ENCODE results near the gene ARHGAP18.

The ARHGAP18 gene

DNA sequence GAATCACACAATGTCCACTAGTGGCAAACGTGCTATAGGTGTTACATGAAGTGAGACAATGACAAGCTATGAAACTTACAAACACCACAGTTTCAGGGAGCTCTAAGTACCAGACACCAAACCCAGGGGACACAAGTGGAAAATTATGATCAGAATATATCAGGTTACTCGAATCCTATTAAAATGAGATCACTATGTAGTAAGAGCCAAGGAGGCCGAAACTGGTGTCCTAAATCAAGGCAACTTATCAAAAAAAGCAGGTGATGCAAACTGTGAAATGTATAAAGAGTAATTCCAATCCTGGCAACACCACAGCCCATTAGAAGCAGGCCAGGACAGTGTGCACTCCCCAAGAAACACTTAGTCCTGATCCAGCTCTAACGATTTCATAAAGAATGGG, 100.3 kb downstream of the ARHGAP18 start:
- no peak for FAIRE-seq

DNA sequence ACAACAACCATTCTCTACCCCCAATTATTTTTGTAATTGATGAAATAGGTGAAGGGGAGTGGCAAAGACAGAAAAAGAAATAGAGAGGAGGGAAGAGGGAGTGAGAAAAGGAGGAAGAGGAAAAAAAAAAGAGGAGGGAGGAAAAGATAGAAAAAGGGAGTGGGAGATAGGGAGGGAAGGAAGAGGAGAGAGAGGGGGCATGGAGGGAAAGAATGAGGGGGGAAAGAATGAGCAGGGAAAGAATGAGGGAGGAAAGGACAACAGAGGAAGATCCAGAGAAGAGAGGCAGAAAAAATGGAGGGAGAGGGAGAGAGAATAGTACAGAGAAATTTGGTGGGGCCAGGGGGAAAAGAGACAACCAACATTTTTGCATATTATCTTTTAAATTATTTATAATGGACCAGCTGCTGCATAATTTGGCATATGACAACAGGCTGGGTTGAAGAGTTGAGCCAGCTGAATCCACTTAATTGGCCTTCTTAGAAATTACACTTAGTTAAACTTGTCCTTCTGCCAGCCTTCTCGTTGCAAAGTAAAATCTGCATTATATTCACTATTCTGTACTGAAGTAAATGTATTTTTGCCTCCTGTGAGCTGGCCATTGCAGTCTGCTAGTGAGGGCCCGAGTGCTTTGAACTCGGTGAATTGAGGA, 101.0 kb downstream of the ARHGAP18 start:
- FAIRE-seq: no peak

DNA sequence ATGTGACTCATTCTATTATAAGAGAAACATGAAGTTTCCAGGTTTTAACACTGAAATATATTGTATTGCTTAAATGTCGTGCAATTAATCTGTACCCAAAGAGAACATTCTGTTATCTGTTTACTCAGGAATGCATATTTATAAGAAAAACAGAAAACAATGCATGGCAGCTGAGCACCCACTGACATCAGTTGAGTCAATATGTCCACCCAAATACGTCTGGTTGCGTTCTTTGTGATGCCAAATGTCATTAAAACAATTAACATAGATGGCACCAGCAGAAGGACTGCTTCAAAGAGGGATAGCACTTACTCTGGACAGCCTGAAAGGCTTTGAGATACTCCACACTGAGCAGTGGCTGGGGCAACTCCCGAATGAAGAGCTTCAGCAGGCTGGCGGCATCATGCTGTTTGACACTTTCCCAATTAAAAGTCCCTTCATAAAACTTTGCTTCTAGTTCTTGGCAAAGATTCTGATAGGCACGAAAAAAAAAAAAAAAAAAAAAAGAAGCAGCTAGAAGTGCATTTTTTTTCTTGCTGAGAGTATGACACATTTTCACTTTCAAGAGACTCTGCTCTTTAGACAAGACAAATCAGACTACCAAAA, 102.3 kb downstream of the ARHGAP18 start:
- no peak for FAIRE-seq

DNA sequence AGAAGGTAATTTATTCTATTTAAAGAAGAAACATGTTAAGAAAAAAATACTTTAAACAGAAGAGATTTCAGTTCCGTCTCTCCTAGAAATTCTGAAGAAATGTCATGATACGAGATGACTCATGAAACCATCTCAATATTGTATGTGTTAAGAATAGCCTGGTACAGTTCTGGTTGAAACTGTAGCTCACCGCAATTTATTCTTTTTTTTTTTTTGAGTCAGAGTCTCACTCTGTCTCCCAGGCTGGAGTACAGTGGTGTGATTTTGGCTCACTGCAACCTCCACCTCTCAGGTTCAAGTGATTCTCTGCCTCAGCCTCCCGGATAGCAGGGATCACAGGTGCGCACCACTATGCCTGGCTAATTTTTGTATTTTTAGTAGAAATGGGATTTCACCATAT, 103.3 kb downstream of the ARHGAP18 start:
- no peak for FAIRE-seq

DNA sequence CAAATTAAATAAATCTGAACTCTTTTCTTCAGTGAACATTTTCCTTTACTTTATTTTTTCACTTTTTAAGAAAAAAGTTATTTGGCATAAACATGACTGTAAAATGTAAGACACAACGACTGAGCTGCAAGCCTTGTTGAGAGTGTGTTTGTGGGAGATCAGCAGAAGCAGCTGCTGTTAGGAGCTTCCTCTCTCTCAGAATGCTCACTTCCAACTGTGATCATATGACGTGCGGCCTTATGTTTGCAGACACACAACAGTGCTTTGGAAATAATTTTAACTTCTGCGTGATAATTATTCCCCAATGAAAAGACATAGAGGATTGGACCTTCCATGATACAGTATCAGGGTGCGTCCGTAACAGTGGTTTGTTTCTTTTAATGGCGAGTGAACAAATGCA, 104.0 kb downstream of the ARHGAP18 start:
- no peak for FAIRE-seq

DNA sequence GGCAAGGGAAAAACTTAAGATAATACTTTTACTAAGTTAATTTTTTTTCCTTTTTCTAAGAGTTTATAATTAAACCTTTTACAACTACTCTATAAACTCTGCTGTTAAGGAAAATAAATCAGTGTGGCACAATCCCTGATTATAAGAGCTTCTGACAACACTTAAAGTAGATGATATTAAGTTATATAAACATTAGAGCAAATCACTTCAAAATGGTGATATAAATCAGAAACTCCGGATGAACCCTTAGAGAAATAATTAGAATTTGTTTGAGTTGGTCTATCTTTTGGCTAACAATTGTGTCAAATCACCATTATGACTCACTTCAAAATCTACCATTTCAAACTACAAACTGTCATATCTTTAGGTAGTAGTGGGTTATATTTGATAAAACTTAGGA, 104.9 kb downstream of the ARHGAP18 start:
- no peak for FAIRE-seq

DNA sequence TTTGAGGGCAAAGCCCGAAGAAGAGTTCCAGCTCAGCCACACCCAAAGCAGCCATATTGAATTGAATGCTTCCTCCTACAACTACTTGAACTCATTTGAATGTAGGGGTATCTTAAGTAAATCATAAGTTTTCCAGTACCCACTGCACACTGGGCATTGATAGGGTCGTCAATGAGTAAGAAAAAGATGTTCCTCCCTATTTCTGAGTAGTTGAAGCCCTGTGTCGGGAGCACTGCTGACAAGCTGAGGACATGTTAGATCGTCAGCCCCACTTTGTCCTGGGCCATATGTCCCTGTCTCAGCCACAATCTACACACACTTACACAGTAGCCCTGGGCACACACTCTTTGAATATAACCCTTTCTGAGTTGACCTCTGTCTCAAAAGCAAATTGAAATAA, 105.7 kb downstream of the ARHGAP18 start:
- FAIRE-seq: no peak

DNA sequence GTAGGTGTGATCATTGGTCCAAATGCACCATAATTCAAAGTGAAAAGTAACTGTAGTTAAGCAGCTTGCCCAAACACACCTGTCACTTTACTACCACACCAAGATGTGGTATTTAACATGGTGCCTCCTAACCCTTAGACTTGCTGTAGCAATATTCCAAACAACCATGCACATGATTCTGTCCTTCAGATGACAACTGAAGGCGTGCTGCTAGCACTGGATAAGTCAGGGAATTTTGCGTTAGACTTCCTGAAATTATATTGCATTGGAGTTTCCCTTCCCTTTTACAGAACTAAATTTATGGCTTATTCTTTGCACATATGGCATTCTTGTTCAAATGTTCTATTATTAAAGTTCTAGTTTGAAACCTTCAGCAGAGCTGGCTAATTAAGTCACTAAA, 106.2 kb downstream of the ARHGAP18 start:
- no peak for FAIRE-seq

DNA sequence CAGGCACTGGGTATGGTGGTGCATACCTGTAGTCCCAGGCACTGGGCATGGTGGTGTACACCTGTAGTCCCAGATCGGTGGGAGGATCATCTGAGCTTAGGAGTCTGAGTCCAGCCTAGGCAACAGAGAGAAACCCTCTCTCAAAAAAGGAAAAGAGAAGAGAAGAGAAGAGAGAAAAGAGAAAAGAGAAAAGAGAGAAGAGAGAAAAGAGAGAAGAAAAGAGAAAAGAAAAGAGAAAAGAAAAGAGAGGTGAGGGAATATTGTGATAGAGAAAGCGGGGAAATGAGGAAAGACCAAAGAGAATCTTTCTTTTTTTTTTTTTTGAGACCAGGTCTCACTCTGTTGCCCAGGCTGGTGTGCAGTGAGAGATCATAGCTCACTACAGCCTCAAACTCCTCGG, 108.7 kb downstream of the ARHGAP18 start:
- FAIRE-seq: no peak

DNA sequence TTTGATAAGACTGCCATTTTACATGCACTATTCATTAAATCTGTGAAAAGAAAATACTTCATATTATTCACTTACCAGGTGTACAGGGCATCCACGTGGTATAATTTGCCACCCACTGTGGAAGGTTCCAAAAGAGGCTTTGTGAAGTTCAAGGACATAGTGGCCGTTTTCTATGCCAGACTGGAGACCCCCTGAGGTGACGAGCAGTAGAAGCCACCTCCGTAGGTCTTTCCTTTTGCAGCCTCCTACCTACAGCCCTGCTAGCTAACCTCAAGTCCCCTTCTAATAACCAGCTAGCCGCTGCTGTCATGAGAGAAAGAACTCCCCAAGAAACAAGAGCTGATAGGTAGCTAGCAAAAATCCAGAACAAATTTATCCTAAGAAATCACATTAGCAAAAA, 110.5 kb downstream of the ARHGAP18 start:
- FAIRE-seq: no peak

DNA sequence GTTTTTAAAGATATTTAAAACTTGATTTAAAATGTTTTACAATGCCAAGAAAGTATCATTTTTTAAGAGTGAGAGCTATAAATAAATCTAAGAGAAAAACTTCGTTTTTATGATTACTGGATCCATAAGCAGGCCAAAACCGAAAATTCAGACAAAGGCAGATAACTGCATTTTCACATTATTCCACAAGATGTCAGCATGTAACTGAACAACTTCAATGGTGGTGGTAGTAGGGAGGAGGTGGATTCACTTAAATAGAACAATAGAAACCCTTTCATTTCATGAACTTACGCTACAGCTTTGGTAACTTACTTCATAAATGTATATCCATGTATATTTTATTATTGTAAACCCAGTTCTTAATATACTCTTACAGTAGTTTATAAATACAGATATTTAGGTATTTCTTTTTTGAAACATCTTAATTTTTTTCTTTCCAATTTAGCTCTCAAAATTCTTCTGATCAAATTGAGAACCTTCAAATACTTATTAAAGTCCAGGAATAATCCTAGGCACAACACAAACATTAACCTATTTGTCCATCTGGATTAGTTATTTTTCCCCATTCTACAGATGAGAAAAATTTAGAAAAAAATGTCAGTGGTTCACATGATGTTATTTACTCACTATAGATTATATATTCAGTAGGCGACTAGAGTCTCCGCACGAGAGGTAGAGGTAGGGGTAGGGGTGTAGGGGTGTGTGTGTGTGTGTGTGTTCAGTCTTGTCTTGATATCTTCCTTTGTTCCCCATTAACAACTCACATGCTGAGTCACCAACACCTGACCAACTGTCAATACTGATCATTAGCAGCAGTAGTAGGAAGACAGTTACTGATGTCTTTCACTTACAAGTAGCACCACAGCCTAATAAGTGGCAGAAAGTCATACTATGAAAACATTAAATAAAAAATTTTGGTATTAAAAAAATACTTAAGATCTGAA, 111.5 kb downstream of the ARHGAP18 start:
- peak; percentile 97 for FAIRE-seq

DNA sequence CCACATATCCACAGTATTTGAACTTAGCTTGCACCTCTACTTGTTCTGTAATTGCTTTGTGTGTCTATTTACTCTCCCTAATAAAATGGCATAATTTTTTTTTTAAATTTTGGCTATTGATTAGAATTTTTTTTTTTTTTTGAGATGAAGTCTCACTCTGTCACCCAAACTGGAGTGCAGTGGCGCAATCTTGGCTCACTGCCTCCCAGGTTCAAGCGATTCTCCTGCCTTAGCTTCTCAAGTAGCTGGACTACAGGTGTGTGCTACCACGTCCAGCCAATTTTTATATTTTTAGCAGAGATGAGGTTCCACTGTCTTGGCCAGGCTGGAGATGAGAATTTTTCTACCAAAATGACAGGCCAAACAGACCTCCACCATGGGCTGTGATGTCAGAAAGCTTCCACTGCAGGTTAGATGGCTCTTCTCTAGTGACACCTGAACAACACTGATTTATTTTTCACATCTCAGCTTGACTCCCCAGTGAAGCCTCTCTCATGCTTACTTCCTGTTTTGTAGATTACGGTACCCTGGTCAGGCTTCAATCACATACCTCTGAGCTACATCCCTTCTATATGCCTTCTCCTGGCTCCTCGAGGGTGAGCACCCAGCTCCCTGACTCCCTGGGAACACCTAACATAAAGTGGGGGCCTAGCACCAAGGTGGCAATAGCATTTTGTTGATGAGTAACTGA, 112.8 kb downstream of the ARHGAP18 start:
- no peak for FAIRE-seq

DNA sequence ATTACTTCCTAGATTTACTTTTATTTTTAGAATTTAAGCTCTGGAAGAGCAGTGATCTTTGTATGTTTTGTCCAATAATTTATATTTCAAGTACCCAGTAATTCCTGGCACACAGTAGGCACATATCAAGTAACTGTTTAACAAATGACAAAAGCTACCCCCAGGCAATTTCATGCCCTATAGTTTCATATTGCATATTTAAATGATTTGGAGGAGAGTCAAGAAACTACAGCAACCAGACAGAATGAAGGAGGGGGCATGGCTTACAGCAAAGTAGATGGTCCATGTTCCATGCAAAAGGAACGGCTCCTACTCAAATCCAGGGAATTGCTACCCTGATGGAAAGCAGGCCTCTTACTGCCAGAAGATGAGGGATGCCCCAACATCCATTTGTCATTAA, 113.5 kb downstream of the ARHGAP18 start:
- FAIRE-seq: no peak

DNA sequence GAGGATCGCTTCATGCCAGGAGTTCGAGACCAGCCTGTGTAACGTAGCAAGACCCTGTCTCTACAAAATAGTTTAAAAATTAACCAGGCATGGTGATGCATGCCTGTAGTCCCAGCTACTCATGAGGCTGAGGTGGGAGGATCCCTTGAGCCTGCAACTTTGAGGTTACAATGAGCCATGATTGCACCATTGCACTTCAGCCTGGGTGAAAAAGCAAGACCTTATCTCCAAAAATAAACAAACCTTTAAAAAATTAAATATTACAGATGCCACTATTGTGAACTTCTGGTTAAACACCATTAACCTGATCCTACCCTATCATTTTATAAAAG, 116.8 kb downstream of the ARHGAP18 start:
- no peak for FAIRE-seq

DNA sequence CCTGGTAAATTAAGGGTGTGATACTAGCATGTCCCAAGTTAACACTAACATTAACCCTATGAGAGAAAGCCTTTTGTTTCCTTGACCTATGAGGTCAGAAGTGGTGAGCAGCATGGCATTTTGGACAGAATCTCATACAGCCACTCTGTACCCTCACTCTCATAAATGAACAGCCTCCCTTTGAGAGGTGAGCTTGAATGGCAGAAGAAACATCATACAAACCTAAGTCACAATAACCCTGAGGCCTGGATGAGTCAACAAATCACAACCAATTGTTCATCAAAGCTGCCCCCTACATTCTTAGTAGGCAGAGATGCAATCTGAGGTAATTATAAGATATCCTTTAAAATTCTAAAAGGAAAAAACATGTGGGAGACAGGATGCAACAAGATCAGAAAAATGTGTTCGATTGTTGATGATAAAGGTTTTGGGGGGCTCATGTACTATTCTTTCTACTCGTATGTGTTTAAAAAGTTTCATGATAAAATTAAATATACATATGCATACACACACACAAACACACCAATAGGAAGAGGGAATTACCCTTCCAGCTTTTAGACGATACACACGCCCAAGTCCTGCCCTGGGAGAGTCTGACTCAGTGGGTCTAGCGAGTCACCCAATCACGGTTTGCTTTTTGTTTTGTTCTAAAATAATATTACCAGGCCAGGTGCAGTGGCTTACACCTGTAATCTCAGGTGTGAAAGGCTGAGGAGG, 117.3 kb downstream of the ARHGAP18 start:
- FAIRE-seq: no peak

DNA sequence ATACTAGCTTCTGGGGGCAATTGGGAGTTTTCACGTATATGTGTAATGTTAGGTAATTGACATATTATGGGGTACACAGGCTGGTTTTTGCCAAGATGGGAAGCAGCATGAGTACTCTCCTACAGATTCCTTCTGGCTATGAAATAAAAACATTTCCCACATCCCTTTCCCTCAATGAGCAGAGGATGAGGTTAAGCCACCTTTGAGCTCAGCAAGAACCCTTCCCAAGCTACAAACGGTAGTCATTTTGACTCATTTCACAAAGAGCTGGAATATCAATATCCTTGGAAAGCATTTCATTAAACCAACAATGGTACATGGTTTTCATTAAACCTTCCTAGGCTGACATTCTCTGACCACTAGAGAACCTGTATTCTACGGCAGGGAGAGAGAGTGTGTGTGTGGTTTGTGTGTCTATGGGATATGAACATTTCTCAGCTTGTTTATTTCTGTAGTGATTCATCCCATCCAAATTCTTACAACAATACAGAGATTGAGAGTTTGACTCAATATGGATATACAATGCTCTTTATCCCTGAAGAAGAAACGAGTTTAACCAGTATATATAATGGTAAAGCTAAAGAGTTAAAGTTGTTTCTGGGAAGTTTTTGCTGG, 119.5 kb downstream of the ARHGAP18 start:
- FAIRE-seq: no peak

DNA sequence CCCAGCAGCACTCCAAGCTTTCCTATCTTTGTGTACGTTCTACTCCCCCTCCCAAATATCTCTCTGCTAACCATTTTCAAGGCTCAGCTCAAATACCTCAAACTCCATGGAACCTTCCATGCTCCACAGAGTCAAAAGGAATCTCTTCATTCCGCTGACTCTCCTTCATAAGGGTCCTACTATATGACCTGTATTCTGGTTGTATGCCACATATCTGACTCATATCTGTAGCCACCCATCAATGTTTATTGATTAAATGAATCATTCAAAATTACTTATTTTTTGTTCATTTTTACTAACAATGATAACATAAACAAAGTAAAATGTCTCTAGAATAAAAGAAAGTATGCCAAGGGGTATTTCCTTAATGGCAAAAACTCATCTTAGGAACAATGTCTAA, 123.2 kb downstream of the ARHGAP18 start:
- no peak for FAIRE-seq

DNA sequence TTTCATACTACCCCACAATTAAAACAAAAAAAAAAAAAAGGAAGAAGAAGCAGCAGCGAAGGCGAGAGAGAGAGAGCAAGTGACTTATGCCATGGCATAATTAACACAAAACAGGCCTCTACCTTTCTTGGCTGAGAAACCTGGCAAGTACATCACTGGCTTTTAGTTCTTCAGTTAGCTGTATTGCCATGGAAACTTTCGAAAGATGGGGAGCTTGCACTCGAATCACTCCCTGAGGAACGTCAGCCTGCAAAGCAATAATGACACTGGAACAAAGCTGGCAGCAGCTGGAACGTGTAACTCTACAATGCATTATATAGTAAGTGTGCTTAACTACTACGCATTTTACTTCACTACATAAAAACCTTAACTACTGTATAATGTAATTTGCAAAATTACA, 126.1 kb downstream of the ARHGAP18 start:
- no peak for FAIRE-seq

DNA sequence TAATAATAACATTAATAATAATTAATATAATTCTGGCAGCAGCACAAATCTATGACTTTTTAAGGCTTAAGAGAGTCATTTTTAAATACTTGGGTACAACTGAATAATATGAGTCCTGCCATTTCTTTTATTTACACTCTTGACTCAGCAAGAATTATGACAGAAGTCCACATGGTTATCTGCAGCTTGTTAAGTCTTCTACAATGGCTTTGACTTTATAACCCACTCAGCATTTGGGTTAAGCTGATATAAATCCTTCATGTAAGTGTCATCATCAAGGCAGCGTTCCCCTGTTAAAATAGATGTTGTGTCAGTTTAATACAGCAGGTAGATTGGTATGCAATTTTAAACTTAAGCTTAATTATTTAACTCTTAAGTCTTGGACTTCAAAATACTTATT, 131.7 kb downstream of the ARHGAP18 start:
- FAIRE-seq: no peak

DNA sequence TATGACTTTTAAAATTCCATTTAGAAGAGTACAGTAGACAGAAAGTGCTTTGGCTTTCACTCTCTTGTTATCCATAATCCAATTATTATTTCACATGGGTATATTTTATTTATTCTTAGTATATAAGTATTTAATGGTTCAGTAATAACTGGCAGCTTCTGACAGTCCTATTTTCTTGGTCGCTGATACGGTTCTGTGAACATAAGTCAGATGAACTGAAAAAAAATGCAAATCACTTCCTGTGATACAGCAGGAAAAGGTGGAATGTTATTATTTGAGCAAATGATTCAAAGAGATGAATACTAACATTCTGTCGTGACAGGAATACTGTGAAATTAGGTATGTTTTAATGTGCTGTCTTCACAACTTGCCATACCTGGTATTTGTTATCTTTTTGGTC, 132.3 kb downstream of the ARHGAP18 start:
- no peak for FAIRE-seq

DNA sequence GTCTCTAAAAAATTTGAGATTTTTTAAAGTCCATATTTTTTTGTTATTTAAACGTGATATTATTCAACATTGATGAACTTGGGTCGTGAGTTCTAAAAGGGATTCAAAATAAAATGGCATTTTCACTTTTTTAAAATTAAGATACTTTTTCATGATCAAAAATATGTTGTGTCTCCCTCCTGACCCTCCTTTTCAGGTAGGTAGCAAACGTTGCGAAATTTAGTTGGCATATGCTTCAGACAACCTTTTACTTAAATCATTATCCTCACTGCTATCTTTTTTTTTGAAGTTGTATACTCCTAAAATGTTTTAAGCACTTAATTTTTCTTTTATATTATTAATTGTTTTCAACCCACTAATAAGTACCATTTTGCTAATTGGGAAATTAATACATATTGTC, 133.5 kb downstream of the ARHGAP18 start:
- FAIRE-seq: no peak

DNA sequence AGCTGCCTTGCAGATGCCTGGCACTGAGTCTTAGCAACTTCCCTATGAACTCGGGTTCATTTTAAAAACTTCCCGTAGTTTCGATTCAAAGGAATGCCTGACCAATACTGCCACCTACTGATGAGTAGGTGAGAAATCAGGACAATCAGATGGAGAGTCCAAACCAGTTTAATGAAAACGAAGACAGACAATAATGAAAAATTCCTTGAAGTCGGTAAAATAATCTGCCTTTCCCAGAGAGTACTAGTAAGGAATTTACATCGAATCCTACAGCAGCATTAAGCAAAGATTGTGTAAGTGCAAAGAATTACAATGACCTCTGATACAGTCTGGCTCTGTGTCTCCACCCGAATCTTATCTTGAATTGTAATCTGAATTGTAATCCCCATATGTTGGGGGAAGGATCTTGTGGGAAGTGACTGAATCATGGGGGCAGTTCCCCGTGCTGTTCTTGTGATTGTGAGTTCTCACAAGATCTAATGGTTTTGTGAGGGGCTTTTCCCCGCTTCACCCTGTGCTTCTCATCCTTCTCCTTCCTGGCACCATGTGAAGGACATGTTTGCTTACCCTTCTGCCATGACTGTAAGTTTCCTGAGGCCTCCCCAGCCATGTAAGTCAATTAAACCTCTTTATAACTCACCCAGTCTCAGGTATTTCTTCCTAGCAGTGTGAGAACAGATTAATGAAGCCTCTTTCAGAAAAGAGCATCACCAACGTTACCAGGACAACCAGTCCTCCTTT, 134.4 kb downstream of the ARHGAP18 start:
- FAIRE-seq: no peak
